ENCODE results near the gene RPN1. TPM values are rescaled to one million over a fixed set of nuclear protein-coding genes. Genes with fewer than 3 reads are reported as not detected.

RPN1 gene
- total RNA-seq, 1 donor from 2014 or later: 506 TPM

DNA sequence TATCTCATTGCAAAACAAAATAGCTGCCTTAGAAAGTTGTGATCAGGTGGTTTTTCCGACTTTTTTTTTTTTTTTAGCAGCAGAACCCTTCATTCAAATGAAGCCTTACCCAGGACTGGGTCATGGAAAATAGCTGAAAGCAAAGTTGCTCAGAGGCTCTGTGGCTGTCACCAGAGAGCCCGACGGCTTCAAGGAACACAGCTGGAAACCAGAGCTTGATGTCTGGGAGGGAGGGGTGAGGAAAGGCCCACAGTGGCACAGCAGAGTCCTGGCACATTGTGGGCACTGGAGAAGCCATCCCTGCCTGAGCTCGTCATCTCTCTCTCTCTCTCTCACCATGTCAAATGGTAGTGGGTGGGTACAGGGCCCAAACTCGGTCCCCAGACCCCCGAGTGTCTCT lies 77.5 kb downstream of the RPN1 start:
- TF ChIP-seq, protein P1, sequence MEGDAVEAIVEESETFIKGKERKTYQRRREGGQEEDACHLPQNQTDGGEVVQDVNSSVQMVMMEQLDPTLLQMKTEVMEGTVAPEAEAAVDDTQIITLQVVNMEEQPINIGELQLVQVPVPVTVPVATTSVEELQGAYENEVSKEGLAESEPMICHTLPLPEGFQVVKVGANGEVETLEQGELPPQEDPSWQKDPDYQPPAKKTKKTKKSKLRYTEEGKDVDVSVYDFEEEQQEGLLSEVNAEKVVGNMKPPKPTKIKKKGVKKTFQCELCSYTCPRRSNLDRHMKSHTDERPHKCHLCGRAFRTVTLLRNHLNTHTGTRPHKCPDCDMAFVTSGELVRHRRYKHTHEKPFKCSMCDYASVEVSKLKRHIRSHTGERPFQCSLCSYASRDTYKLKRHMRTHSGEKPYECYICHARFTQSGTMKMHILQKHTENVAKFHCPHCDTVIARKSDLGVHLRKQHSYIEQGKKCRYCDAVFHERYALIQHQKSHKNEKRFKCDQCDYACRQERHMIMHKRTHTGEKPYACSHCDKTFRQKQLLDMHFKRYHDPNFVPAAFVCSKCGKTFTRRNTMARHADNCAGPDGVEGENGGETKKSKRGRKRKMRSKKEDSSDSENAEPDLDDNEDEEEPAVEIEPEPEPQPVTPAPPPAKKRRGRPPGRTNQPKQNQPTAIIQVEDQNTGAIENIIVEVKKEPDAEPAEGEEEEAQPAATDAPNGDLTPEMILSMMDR (IDR thresholded peaks at IDR 0.05; ENCODE audit: insufficient read depth, low read length, severe bottlenecking): no peak
- no peak for FAIRE-seq
- peaks cover 2% of the 10 kb centered on the region for H3K27me3 ChIP-seq (ENCODE audit: control insufficient read depth, insufficient read depth, low read length)
- no peaks in the 10 kb centered on the region for H3K36me3 ChIP-seq (ENCODE audit: control insufficient read depth, insufficient read depth, low read length)
- H3K4me3 ChIP-seq (ENCODE audit: low read depth, low read length): no peak overlapping the region
- DNase-seq (ENCODE audit: low read depth): no peak

DNA sequence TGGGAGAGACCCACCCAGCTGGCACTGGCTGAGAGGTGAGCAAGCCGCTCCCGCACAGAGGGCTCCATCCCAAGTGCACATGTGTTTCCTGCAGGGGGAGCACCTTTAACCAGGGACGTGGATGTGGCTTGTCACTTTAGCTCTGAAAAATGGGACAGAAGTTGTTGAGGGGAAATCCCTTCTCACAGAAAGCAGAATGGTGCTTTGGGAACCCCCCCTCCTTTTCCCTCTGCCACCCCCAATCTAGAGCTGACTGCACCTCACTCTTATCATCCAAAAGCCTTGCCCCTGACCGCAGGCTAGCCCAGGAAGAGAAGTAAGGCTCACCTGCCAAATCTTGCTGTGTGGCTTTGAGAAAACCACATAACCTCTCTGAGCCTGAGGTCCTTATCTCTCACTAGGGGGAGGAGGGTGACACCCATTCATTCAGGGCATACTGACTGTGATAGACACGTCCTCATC lies 77.9 kb downstream of the RPN1 start:
- TF ChIP-seq, protein P1 (IDR thresholded peaks at IDR 0.05; ENCODE audit: insufficient read depth, low read length, severe bottlenecking): peak; percentile 52
- no peaks in the 10 kb centered on the region for H3K36me3 ChIP-seq (ENCODE audit: control insufficient read depth, insufficient read depth, low read length)
- DNase-seq (ENCODE audit: low read depth) (no peak), FAIRE-seq (no peak)
- H3K4me3 ChIP-seq (ENCODE audit: low read depth, low read length): no peak overlapping the region
- H3K27me3 ChIP-seq (ENCODE audit: control insufficient read depth, insufficient read depth, low read length): peaks cover 2% of the 10 kb centered on the region

DNA sequence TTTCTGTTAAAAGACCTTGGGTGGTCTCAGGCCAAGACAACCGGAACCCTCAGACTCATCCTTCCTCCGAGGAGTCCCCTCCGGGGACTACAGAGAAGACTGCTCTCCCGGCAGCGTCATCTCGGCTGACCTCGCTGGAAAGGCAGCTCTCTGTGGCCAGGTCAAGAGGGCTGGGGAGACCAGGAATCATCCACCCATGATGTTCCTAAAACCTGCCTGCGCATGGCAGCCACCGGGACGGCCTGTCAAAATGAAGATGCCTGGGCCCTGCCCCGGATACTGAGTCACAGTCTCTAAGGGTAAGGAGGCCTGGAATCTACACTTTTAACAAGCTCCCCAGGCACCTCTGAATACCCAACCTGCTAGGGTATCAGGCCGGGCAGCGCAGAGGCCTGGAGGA lies 78.6 kb downstream of the RPN1 start:
- Histone ChIP-seq H3K27me3 (ENCODE audit: control insufficient read depth, insufficient read depth, low read length) (peaks cover 2% of the 10 kb centered on the region), H3K36me3 (ENCODE audit: control insufficient read depth, insufficient read depth, low read length) (no peaks in the 10 kb centered on the region)

More for the DNA sequence above, 78.6 kb downstream of the RPN1 start:
- DNase-seq (ENCODE audit: low read depth): no peak
- TF ChIP-seq, protein P1 (IDR thresholded peaks at IDR 0.05; ENCODE audit: insufficient read depth, low read length, severe bottlenecking): no peak
- no peak for FAIRE-seq
- H3K4me3 ChIP-seq (ENCODE audit: low read depth, low read length): no peak overlapping the region

Other genes with a start within 250 kb of the RPN1 start
- not detected in 2 replicates for gene DNAJB8, start 183.9 kb downstream of the RPN1 start, total RNA-seq
- under 0.01 TPM in 1 of 2 replicates, not detected in the other for gene GATA2, start 157.6 kb downstream of the RPN1 start, total RNA-seq
- 43.7 and 80.0 TPM in 2 replicates for gene RAB7A, start 75.4 kb upstream of the RPN1 start, total RNA-seq
- gene ACAD9, start 228.8 kb upstream of the RPN1 start, total RNA-seq: 23.7 and 24.7 TPM in 2 replicates